PC-9 (cell line): Measurements from ENCODE around the gene CAMTA1.

Experiments used
- CTCF ChIP-seq: fragments of 200-600 bp; sonication (generic); conservative IDR thresholded peaks from 2 replicates; pipeline ENCODE4 v1.6.1; 2017; ENCODE audit warnings: mixed run types, antibody characterized with exemption, mild to moderate bottlenecking, moderate library complexity
- EZH2 ChIP-seq: fragments of 200-600 bp; sonication (generic); IDR thresholded peaks from 2 replicates; pipeline ENCODE4 v1.8.0; 2017; ENCODE audit warnings: antibody characterized with exemption, low read depth

- TF ChIP-seq CTCF (no peak), EZH2 (no peak)
Measured at GRCh38 chr1:7811476-7811875, 1026.2 kb downstream of the CAMTA1 start.
